Parathyroid adenoma (tissue), 2 donors: Measurements from ENCODE around the gene MGST2.

Experiments used
- H2AFZ ChIP-seq: fragments of 300-600 bp; sonication (generic); one replicate; pipeline ENCODE4 v1.7.0; 2017; ENCODE audit warnings: antibody characterized with exemption, mild to moderate bottlenecking
- H3K27ac ChIP-seq: fragments of 300-600 bp; sonication (generic); one replicate; pipeline ENCODE4 v1.7.0; 2017
- H3K27me3 ChIP-seq: fragments of 300-600 bp; sonication (generic); one replicate; pipeline ENCODE4 v1.7.0; 2017; ENCODE audit warnings: low read length; ENCODE audit not compliant: control insufficient read depth, insufficient read depth
- H3K36me3 ChIP-seq: fragments of 300-600 bp; sonication (generic); one replicate; pipeline ENCODE4 v1.7.0; 2017; ENCODE audit warnings: low read length; ENCODE audit not compliant: control insufficient read depth, insufficient read depth
- H3K4me1 ChIP-seq: fragments of 300-600 bp; sonication (generic); one replicate; pipeline ENCODE4 v1.7.0; 2017; ENCODE audit warnings: control low read depth
- H3K4me2 ChIP-seq: fragments of 300-600 bp; sonication (generic); one replicate; pipeline ENCODE4 v1.7.0; 2017; ENCODE audit warnings: low read length
- H3K4me3 ChIP-seq: fragments of 300-600 bp; sonication (generic); one replicate; pipeline ENCODE4 v1.7.0; 2017; ENCODE audit warnings: low read depth, low read length
- H3K79me2 ChIP-seq: fragments of 300-600 bp; sonication (generic); one replicate; pipeline ENCODE4 v1.7.0; 2017; ENCODE audit warnings: control low read depth
- H3K9ac ChIP-seq: fragments of 300-600 bp; sonication (generic); one replicate; pipeline ENCODE4 v1.7.0; 2017; ENCODE audit warnings: mild to moderate bottlenecking
- H3K9me3 ChIP-seq: fragments of 300-600 bp; sonication (generic); one replicate; pipeline ENCODE4 v1.7.0; 2017; ENCODE audit warnings: low read length; ENCODE audit not compliant: control insufficient read depth
- CTCF ChIP-seq: fragments of 300-600 bp; sonication (generic); IDR thresholded peaks from one replicate; pipeline ENCODE4 v1.7.0; 2017; ENCODE audit warnings: antibody characterized with exemption, mild to moderate bottlenecking
- donor health status: primary hyperparathyroidism.

MGST2 gene

GRCh38 chr4:139743027-139743426 lies 77.4 kb downstream of the MGST2 start:
- H3K4me1 ChIP-seq, result peaks cover 10% of the 10 kb centered on the region
- H3K9ac ChIP-seq, result no peak overlapping the region
- no peak overlapping the region for H3K27ac ChIP-seq
- H3K36me3 ChIP-seq, result no peaks in the 10 kb centered on the region
- TF ChIP-seq CTCF, result no peak
- no peak overlapping the region for H3K4me3 ChIP-seq
- no peak overlapping the region for H3K4me2 ChIP-seq
- H3K9me3 ChIP-seq, result no peaks in the 10 kb centered on the region
- no peaks in the 10 kb centered on the region for H3K79me2 ChIP-seq
- no peaks in the 10 kb centered on the region for H3K27me3 ChIP-seq
- no peak overlapping the region for H2AFZ ChIP-seq

DNA sequence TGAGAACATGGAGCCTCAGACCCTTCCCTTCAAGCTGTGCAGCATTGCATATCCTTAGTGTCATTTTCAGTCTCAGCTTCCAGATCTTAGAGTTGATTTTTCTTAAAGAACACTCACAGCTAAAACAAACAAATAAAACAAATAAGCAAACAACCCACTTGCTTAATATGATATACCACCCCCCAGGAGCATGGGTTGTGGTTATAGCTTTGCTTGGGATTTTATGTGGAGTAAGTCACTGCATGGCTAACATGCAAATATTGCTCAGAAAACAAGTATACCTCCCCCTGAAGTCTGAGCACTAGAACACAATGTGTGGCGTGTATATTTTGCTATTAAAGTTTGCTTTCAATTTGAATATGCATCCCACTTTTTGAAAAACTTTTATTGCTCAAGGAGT lies 78.6 kb downstream of the MGST2 start:
- no peak overlapping the region for H3K4me3 ChIP-seq
- H3K4me2 ChIP-seq, result no peak overlapping the region
- no peak overlapping the region for H3K9ac ChIP-seq
- no peaks in the 10 kb centered on the region for H3K36me3 ChIP-seq
- no peak for TF ChIP-seq CTCF
- peaks cover 10% of the 10 kb centered on the region for H3K4me1 ChIP-seq
- no peak overlapping the region for H3K27ac ChIP-seq
- no peaks in the 10 kb centered on the region for H3K27me3 ChIP-seq
- no peak overlapping the region for H2AFZ ChIP-seq
- no peaks in the 10 kb centered on the region for H3K9me3 ChIP-seq
- no peaks in the 10 kb centered on the region for H3K79me2 ChIP-seq

- Histone ChIP-seq H2AFZ (no peak overlapping the region), H3K79me2 (no peaks in the 10 kb centered on the region), H3K36me3 (no peaks in the 10 kb centered on the region), H3K4me2 (no peak overlapping the region), H3K4me3 (no peak overlapping the region), H3K27ac (no peak overlapping the region), H3K4me1 (peaks cover 5% of the 10 kb centered on the region), H3K9me3 (no peaks in the 10 kb centered on the region), H3K27me3 (no peaks in the 10 kb centered on the region), H3K9ac (no peak overlapping the region)
- TF ChIP-seq CTCF, result no peak
These were observed 79.6 kb downstream of the MGST2 start for GRCh38 chr4:139745111-139745639.

DNA sequence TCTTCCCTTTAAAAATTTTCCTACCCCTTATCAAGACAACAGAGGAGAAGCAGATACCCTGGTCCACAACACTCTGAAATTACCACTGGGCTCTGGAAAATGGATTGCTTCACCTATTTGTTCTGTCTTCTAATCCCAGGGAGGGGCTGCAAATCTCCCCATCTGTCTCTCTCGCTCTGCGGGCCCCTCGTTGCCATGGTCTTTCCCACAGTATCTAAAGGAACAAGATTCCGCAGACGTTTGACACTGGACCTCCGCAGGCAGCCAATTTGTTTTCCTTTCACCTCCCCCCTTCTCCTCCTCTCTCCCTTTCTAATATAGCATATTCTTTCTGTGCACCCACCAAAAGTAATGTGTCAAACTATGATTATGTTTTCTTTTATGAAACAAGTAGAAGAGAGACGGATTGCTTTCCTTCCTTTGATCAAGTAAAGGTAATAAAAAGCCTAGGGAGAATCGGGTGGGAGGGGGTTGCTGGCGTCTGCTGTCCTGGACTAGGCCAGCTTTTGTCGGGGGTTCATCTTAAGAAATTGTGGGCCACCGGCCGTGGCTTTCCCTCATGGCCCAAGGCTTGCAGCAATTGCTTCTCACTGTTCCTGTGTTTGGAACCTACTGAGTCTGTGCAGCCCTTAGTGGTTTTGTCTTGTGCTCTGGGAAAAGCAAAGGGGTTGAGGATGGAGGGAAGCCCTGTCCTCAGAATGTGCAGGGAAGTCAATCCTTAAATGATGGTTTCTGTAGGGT lies 81.0 kb downstream of the MGST2 start:
- H3K4me3 ChIP-seq, result no peak overlapping the region
- H3K79me2 ChIP-seq, result no peaks in the 10 kb centered on the region
- no peak overlapping the region for H2AFZ ChIP-seq
- no peaks in the 10 kb centered on the region for H3K9me3 ChIP-seq
- H3K27ac ChIP-seq, result no peak overlapping the region
- H3K4me2 ChIP-seq, result no peak overlapping the region
- no peak for TF ChIP-seq CTCF
- H3K36me3 ChIP-seq, result no peaks in the 10 kb centered on the region
- H3K9ac ChIP-seq, result no peak overlapping the region
- H3K27me3 ChIP-seq, result no peaks in the 10 kb centered on the region
- no peaks in the 10 kb centered on the region for H3K4me1 ChIP-seq

GRCh38 chr4:139749338-139749737 lies 83.7 kb downstream of the MGST2 start:
- no peaks in the 10 kb centered on the region for H3K27me3 ChIP-seq
- H3K4me3 ChIP-seq, result no peak overlapping the region
- H3K27ac ChIP-seq, result no peak overlapping the region
- TF ChIP-seq CTCF, result no peak
- no peaks in the 10 kb centered on the region for H3K9me3 ChIP-seq
- no peaks in the 10 kb centered on the region for H3K4me1 ChIP-seq
- no peak overlapping the region for H3K4me2 ChIP-seq
- H2AFZ ChIP-seq, result no peak overlapping the region
- H3K36me3 ChIP-seq, result no peaks in the 10 kb centered on the region
- H3K9ac ChIP-seq, result no peak overlapping the region
- no peaks in the 10 kb centered on the region for H3K79me2 ChIP-seq
